ENCODE results near the gene HMG20A. TPM values are rescaled to one million over a fixed set of nuclear protein-coding genes. Genes with fewer than 3 reads are reported as not detected.

The HMG20A gene
- total RNA-seq, 1 experiment from 2014 or later, result 54.0 TPM

GRCh38 chr15:77456746-77457145 lies 36.1 kb downstream of the HMG20A start:
- peaks cover 6% of the 10 kb centered on the region; the same call in 1 of the 2 replicates for H3K36me3 ChIP-seq (ENCODE audit: control insufficient read depth, insufficient read depth, low read length)
- intact Hi-C loops (cut with micrococcal nuclease; ENCODE audit: unreplicated experiment) (no loop called here), in situ Hi-C loops (cut with HindIII; ENCODE audit: low pct_unique_long_range_greater_than_20kb, low sequenced_read_pairs) (no loop called here)
- H3K27ac ChIP-seq (ENCODE audit: low read length), result no peak overlapping the region
- no peaks in the 10 kb centered on the region for H3K9me3 ChIP-seq (ENCODE audit: control insufficient read depth, insufficient read depth, low read depth, low read length)
- H3K4me3 ChIP-seq (ENCODE audit: low read depth in 2 of 2, low read length in 2 of 2), result no peak overlapping the region
- no peaks in the 10 kb centered on the region for H3K27me3 ChIP-seq (ENCODE audit: control insufficient read depth, insufficient read depth, low read length)
- peaks cover 12% of the 10 kb centered on the region for H3K4me1 ChIP-seq (ENCODE audit: control insufficient read depth, insufficient read depth, low read length)
- POLR2A ChIA-PET, result no interaction called here
- no peak for DNase-seq (ENCODE audit: low read depth, low spot score)
- no peak for TF ChIP-seq REST (IDR thresholded peaks at IDR 0.05; ENCODE audit: insufficient read depth in 1 of 2, low read depth in 2 of 2, low read length in 1 of 2)
- TF ChIP-seq CTCF (IDR thresholded peaks at IDR 0.05), result no peak
- no peak for TF ChIP-seq SIN3A (IDR thresholded peaks at IDR 0.05; ENCODE audit: borderline replicate concordance, insufficient read depth, low read depth, low read length)
- TF ChIP-seq POLR2AphosphoS5 (IDR thresholded peaks at IDR 0.05; ENCODE audit: low read depth, low read length), result no peak
- TF ChIP-seq TCF7L2 (IDR thresholded peaks at IDR 0.05; ENCODE audit: low read depth, low read length), result no peak
- no peak for ATAC-seq
- CTCF ChIA-PET, result no interaction called here
- BruUV-seq (replicated peaks), result no TSS peak

- no peak for DNase-seq (ENCODE audit: low read depth, low spot score)
- H3K4me1 ChIP-seq (ENCODE audit: control insufficient read depth, insufficient read depth, low read length), result peaks cover 12% of the 10 kb centered on the region
- no peak overlapping the region for H3K4me3 ChIP-seq (ENCODE audit: low read depth in 2 of 2, low read length in 2 of 2)
- intact Hi-C loops (cut with micrococcal nuclease; ENCODE audit: unreplicated experiment) (no loop called here), in situ Hi-C loops (cut with HindIII; ENCODE audit: low pct_unique_long_range_greater_than_20kb, low sequenced_read_pairs) (no loop called here)
- no peaks in the 10 kb centered on the region for H3K27me3 ChIP-seq (ENCODE audit: control insufficient read depth, insufficient read depth, low read length)
- CTCF ChIA-PET, result no interaction called here
- no peak overlapping the region for H3K27ac ChIP-seq (ENCODE audit: low read length)
- BruUV-seq (replicated peaks), result no TSS peak
- H3K36me3 ChIP-seq (ENCODE audit: control insufficient read depth, insufficient read depth, low read length), result peaks cover 6% of the 10 kb centered on the region; the same call in 1 of the 2 replicates
- no peak for ATAC-seq
- no peaks in the 10 kb centered on the region for H3K9me3 ChIP-seq (ENCODE audit: control insufficient read depth, insufficient read depth, low read depth, low read length)
- POLR2A ChIA-PET, result no interaction called here
- TF ChIP-seq TCF7L2 (IDR thresholded peaks at IDR 0.05; ENCODE audit: low read depth, low read length) (no peak), CTCF (IDR thresholded peaks at IDR 0.05) (no peak), REST (IDR thresholded peaks at IDR 0.05; ENCODE audit: insufficient read depth in 1 of 2, low read depth in 2 of 2, low read length in 1 of 2) (no peak), POLR2AphosphoS5 (IDR thresholded peaks at IDR 0.05; ENCODE audit: low read depth, low read length) (no peak), SIN3A (IDR thresholded peaks at IDR 0.05; ENCODE audit: borderline replicate concordance, insufficient read depth, low read depth, low read length) (no peak)
Observed at GRCh38 chr15:77457191-77457904, 36.7 kb downstream of the HMG20A start.

All from Panc1 (cell line).